T47D (cell line): Measurements from ENCODE around the gene METTL26.

ENCODE experiments used
- DNase-seq, 2 experiments: peaks; one replicate each; pipeline versions ENCODE4 v3.0.0 to v3.0.0-alpha.2; 2011 to 2012; ENCODE audit warnings: low read depth in 1 of 2, low spot score in 1 of 2
- JUND ChIP-seq: IDR thresholded peaks from 2 replicates; pipeline ENCODE4 v1.6.1; 2012; ENCODE audit warnings: low read depth
- in situ Hi-C: cut with HindIII; loops from 2 replicates; pipeline ENCODE4 v1.10.0; 2016; ENCODE audit warnings: low sequenced_read_pairs, low pct_unique_long_range_greater_than_20kb

Gene METTL26

DNA sequence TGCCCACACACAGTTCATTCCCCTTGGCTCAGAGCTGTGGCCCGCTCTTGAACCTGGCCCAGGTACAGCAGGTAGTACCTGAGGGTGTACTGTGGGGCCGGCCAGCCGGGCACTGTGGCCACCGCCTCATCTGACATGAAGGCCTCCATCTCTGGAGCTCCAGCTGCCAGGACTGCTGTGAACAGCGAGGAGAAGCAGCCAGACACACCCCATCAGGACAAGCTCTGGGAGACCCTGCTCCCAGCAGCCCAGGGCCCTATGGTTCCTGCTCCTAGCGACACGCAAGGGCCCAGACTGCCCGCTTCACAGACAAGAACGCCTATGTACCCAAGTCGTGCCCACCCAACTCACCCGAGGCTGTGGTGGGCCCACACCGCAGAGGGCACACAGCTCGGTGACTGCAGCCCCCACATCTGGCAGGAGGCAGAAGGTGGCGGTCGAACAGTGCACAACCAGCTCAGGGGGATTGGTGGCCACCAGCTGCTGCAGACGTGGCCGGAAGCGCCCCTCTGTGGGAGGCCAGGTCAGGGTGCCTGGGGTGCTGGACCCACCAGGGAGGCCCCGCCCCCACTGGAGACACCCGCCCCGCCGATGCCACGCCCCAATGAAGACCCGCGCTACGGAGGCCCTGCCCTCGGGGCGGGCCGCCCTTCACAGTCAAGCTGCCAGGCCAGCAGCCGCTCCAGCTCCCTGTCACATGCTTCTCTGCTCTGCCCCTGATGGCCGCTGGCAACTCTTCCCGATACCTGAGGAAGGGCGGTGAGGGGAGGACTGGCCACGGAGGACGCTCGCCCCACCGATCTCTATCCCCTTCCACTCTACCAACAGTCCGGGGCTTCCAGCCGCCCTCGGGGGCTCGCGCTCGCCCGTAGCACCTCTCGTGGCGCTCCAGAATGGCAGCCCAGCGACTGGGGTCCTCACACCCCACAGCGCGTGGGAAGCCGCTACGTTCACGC is 43.0 kb upstream of the METTL26 start:
- TF ChIP-seq JUND = no peak
- peak in 1 of 2 experiments; percentile 64 for DNase-seq
- in situ Hi-C loops = no loop called here

DNA sequence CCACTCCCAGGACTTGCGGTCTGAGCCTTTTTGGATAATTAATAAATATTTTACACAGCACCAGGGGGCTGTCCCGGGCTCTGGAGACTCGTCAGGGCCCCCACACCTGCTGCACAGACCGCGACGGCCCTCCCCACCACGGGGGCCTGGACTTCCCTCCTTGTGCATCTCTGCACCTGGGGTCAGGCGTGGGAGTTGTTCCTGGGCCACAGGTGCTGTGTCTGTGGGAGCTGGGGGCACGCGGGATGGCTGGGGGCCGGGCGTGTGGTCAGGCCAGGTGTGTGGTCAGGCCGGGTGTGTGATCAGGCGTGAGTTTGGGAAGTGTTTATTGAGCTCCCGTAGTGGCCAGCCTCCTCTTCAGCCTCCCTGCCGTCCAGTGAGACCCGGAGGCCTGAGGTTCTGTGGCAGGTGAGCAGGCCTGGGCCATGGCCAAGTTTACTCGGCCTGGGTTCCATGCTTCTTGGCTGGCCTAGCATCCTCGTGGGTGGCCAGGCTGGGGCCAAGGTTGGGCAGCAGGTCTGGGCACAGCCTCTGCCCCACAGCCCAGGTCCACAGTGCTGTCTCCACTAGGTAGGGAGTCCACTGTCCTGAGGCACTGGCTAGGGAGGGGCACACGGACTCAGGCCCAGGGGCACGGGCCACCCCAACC is 42.2 kb upstream of the METTL26 start:
- DNase-seq = peak in 1 of 2 experiments; percentile 49
- in situ Hi-C loops = no loop called here
- no peak for TF ChIP-seq JUND

DNA sequence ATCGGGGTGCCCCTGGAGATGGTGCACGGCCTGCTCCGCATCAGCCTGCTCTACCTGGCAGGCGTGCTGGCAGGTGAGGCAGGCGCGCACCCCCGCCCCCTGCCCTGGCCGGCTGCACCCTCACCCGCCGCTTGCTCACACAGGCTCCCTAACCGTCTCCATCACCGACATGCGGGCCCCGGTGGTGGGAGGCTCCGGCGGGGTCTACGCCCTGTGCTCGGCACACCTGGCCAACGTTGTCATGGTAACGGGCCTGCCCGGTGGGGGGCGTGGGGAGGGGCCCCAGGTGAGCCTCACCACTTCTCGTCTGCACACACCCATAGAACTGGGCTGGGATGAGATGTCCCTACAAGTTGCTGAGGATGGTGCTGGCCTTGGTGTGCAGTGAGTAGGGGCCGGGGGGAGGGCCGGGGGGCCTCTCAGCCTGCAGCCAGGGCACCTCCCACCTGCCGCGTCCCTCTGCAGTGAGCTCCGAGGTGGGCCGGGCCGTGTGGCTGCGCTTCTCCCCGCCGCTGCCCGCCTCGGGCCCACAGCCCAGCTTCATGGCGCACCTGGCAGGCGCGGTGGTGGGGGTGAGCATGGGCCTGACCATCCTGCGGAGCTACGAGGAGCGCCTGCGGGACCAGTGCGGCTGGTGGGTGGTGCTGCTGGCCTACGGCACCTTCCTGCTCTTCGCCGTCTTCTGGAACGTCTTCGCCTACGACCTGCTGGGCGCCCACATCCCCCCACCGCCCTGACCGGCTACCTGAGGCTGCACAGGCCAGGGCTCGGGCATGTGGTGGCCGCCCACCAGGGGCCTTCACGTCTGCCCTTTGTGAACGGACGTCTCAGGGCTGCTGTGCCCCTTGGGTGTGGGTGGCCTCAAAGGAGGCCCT is 41.4 kb upstream of the METTL26 start:
- DNase-seq = no peak
- in situ Hi-C loops = no loop called here
- TF ChIP-seq JUND = no peak

DNA sequence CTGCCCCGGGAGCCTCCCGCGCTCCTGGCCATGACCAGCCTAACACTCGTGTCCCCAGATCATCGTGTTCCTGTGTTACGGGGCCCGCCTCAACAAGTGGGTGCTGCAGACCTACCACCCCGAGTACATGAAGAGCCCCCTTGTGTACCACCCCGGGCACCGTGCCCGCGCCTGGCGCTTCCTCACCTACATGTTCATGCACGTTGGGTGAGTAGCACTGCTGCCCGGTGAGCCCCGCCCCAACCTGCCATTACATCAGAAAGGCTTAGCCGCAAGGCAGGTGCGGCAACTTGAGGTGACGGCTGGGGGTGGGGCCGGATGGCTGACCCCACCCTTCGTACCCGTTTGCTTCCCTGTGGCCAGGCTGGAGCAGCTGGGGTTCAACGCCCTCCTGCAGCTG is 40.8 kb upstream of the METTL26 start:
- DNase-seq = no peak
- in situ Hi-C loops = no loop called here
- TF ChIP-seq JUND = no peak

DNA sequence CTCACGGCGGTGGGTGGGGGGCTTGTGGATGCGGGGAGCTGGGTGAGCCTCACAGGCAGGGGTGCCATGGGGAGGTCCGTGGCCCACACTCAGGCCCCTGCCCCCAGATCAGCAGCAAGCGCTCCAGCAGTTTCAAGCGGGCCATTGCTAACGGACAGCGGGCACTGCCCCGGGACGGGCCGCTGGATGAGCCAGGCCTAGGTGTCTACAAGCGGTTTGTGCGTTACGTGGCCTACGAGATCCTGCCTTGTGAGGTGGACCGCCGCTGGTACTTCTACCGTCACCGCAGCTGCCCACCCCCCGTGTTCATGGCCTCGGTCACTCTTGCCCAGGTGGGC is 40.4 kb upstream of the METTL26 start:
- DNase-seq = no peak
- in situ Hi-C loops = no loop called here
- TF ChIP-seq JUND = no peak

DNA sequence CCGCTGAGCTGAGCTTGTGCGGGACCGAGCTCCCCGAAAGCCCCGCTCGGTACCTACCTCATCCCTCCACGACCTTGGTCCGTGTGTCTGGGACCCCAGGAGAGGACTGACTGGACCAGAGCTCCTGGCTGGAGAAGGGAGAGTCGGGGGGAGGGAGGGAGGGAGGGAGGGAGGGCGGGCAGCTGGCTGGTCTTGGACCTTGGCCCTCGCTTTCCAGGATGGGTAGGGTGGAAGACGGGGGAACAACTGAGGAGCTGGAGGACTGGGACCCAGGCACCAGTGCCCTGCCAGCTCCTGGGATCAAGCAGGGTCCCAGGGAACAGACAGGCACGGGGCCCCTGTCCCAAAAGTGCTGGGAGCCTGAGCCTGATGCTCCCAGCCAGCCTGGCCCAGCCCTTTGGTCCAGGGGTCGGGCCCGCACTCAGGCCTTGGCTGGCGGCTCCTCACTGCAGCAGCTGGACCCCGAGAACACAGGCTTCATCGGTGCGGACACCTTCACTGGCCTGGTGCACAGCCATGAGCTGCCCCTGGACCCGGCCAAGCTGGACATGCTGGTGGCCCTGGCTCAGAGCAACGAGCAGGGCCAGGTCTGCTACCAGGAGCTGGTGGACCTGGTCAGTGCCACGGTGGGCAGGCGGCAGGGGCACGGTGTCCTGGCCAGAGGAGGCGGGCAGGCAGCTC is 39.9 kb upstream of the METTL26 start:
- in situ Hi-C loops = no loop called here
- no peak for TF ChIP-seq JUND
- DNase-seq = no peak

DNA sequence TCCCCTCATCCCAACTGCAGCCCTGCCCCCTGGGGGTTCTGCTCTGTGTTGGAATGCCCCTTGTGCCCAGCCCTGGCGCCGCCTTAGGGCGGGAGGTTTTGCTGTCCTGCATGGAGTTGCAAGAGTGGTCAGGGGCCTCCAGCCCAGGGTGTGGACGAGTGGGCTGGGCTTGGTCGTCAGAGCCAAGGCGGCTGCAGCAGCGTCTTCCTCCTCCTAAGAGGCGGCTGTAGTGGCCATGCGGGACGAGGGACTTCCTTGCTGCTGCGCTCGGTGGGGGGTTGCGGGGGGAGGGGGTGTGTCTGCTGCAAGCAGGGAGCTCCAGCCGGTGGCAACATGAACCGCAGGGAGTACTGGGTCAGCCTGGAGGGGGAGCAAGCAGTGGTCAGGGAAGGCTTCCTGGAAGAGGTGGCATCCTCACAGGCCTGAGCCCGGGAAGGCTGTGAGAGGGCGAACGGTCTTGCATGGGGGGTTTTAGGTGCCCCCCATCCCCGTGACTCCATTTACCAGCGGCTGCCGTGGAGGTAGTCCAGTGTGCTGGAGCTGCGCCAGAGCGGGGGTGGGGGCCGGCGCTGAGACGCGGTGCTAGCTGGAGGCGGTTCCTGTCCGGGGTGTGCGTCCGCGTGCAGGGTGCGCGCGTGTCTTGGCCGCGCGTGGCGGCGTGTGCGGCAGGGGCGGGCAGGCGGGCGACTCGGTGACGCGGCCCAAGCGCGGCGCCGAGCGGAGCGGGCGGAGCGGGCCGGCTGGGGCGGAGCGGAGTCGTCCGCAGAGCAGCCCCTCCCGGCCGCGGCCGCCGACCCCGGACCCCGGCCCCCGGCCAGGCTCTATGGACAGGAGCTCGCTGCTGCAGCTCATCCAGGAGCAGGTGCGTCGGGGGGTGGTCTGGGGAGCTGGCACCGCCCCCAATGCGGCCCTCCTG is 39.1 kb upstream of the METTL26 start, which contains the start of gene RHBDL1:
RHBDL1 (plus strand) TSS at position 704 of the 916 bp plus-strand sequence; CDS start at position 824, 120 bp downstream.
- TF ChIP-seq JUND = no peak
- no peak for DNase-seq
- in situ Hi-C loops = no loop called here

DNA sequence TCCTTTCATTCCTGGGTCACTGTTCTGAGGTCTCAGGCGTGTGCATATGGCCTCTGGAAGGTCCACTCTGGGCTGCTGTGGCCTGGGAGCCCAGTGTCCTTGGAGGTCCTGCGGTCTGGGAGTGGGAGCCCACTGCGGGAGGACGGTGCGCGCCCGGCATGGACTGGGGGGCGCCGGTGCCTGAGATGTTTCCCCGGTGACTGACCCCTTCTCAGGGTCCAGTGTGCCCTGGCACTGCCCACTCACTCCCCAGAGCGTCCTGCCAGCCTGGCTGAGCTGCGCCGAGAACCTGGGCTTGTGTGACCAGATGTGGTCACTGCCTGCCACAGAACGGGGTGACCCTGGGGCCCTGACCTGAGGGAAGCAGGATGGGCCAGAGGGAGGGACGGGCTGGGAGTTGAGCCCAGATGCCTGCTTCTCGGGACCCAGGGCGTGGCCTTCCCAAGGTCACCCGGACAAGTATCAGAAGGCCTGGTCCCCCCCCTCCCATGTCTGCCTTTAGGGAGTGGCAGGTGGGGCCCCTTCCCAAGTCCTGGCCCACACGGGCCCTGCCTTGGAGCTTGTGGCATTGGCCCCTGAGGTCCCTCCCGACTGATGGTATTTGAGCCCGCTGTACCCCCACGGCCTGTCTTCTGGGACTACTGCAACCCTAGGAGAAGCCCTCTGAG is 38.2 kb upstream of the METTL26 start:
- in situ Hi-C loops = no loop called here
- DNase-seq = no peak
- no peak for TF ChIP-seq JUND

DNA sequence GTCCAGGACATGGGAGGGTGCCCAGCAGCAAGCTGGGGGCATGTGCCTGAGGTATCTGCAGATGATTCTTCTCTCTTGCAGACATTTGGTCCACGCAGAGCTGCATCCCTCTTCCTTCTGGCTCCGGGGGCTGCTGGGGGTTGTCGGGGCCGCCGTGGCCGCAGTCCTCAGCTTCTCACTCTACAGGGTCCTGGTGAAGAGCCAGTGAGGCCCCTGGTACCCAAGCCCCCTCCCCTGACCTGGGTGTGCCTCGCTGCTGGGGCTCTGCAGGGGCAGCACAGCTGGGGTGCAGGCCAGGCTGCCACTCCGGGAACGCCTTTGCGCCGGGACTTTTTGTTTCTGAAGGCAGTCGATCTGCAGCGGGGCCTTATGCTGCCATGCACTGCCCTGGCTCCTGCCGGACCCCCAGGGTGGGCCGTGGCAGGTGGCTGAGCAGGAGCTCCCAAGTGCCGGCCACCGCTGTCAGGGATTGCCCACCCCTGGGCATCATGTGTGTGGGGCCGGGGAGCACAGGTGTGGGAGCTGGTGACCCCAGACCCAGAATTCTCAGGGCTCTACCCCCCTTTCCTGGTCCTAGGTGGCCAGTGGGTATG is 37.4 kb upstream of the METTL26 start:
- no peak for TF ChIP-seq JUND
- no peak for DNase-seq
- in situ Hi-C loops = no loop called here

DNA sequence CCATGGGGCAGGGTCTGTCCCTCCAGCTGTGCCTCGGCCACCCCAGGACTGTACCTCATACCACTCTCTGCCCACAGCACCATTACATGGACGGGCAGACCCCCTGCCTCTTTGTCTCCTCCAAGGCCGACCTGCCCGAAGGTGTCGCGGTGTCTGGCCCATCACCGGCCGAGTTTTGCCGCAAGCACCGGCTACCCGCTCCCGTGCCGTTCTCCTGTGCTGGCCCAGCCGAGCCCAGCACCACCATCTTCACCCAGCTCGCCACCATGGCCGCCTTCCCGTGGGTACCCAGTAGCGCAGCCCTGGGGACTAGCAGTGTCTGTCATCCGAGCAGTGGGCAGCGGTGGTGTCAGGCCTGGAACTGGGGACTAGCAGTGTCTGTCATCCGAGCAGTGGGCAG is 36.7 kb upstream of the METTL26 start:
- DNase-seq = no peak
- in situ Hi-C loops = no loop called here

More for the DNA sequence above, 36.7 kb upstream of the METTL26 start:
- TF ChIP-seq JUND = no peak
